ENCODE measurements around the gene RAB14.
A peak's percentile ranks its signal among the peaks of the same experiment; 100 is the strongest.

RAB14 gene

GRCh38 chr9:121200356-121200755, 1.3 kb downstream of the RAB14 start:
- Histone ChIP-seq H3K9me2 (replicated peaks; ENCODE audit: control insufficient read depth, low read length) (no peaks in the 10 kb centered on the region), H4K20me1 (ENCODE audit: control insufficient read depth, insufficient read depth, low read depth, low read length) (peaks cover 26% of the 10 kb centered on the region)

GRCh38 chr9:121199921-121200320, 1.7 kb downstream of the RAB14 start:
- Histone ChIP-seq H4K20me1 (ENCODE audit: control insufficient read depth, insufficient read depth, low read depth, low read length) (peaks cover 29% of the 10 kb centered on the region), H3K27ac (ENCODE audit: low read depth, low read length) (no peak overlapping the region), H3K4me3 (ENCODE audit: low read length) (peak overlapping the region; percentile 80), H3F3A (ENCODE audit: control insufficient read depth, insufficient read depth) (no peaks in the 10 kb centered on the region; the same call in 1 of the 2 replicates), H3K9me2 (replicated peaks; ENCODE audit: control insufficient read depth, low read length) (no peaks in the 10 kb centered on the region), H3K36me3 (ENCODE audit: control insufficient read depth, low read length) (peaks cover 37% of the 10 kb centered on the region), H3K4me2 (ENCODE audit: low read length) (peak overlapping the region; percentile 93), H3K79me2 (ENCODE audit: control insufficient read depth, low read length) (peaks cover 87% of the 10 kb centered on the region), H3K27me3 (ENCODE audit: control insufficient read depth, low read length) (no peaks in the 10 kb centered on the region), H3K4me1 (ENCODE audit: control insufficient read depth, low read length) (peaks cover 78% of the 10 kb centered on the region), H3K9me3 (ENCODE audit: control insufficient read depth, insufficient read depth, low read length) (no peaks in the 10 kb centered on the region)
- TF ChIP-seq EZH2phosphoT487 (IDR thresholded peaks at IDR 0.05; ENCODE audit: borderline replicate concordance, low read length) (no peak), CTCF (IDR thresholded peaks at IDR 0.05; ENCODE audit: low read depth, low read length, poor library complexity, severe bottlenecking) (no peak)

More at GRCh38 chr9:121200356-121200755, 1.3 kb downstream of the RAB14 start:
- Histone ChIP-seq H3K36me3 (ENCODE audit: control insufficient read depth, low read length) (peaks cover 37% of the 10 kb centered on the region), H3K9me3 (ENCODE audit: control insufficient read depth, insufficient read depth, low read length) (no peaks in the 10 kb centered on the region), H3K4me3 (ENCODE audit: low read length) (peak overlapping the region; percentile 80), H3K27me3 (ENCODE audit: control insufficient read depth, low read length) (no peaks in the 10 kb centered on the region), H3K79me2 (ENCODE audit: control insufficient read depth, low read length) (peaks cover 82% of the 10 kb centered on the region), H3K27ac (ENCODE audit: low read depth, low read length) (peak overlapping the region; percentile 75; the same call in 1 of the 2 replicates), H3F3A (ENCODE audit: control insufficient read depth, insufficient read depth) (no peaks in the 10 kb centered on the region; the same call in 1 of the 2 replicates), H3K4me2 (ENCODE audit: low read length) (peak overlapping the region; percentile 93), H3K4me1 (ENCODE audit: control insufficient read depth, low read length) (peaks cover 78% of the 10 kb centered on the region)
- TF ChIP-seq EZH2phosphoT487 (IDR thresholded peaks at IDR 0.05; ENCODE audit: borderline replicate concordance, low read length) = no peak

GRCh38 chr9:121198512-121199042, 3.1 kb downstream of the RAB14 start:
- peaks cover 93% of the 10 kb centered on the region for H3K79me2 ChIP-seq (ENCODE audit: control insufficient read depth, low read length)
- peaks cover 2% of the 10 kb centered on the region; the same call in 1 of the 2 replicates for H3F3A ChIP-seq (ENCODE audit: control insufficient read depth, insufficient read depth)
- no peaks in the 10 kb centered on the region for H3K9me2 ChIP-seq (replicated peaks; ENCODE audit: control insufficient read depth, low read length)
- H3K27me3 ChIP-seq (ENCODE audit: control insufficient read depth, low read length) = no peaks in the 10 kb centered on the region
- peaks cover 80% of the 10 kb centered on the region for H3K4me1 ChIP-seq (ENCODE audit: control insufficient read depth, low read length)
- peaks cover 37% of the 10 kb centered on the region for H3K36me3 ChIP-seq (ENCODE audit: control insufficient read depth, low read length)
- peaks cover 36% of the 10 kb centered on the region for H4K20me1 ChIP-seq (ENCODE audit: control insufficient read depth, insufficient read depth, low read depth, low read length)
- TF ChIP-seq CTCF (IDR thresholded peaks at IDR 0.05; ENCODE audit: low read depth, low read length, poor library complexity, severe bottlenecking) (no peak), EZH2phosphoT487 (IDR thresholded peaks at IDR 0.05; ENCODE audit: borderline replicate concordance, low read length) (no peak)
- peak overlapping the region; percentile 93 for H3K4me2 ChIP-seq (ENCODE audit: low read length)
- no peaks in the 10 kb centered on the region for H3K9me3 ChIP-seq (ENCODE audit: control insufficient read depth, insufficient read depth, low read length)
- H3K27ac ChIP-seq (ENCODE audit: low read depth, low read length) = no peak overlapping the region
- peak overlapping the region; percentile 80 for H3K4me3 ChIP-seq (ENCODE audit: low read length)

GRCh38 chr9:121197132-121197531, 4.5 kb downstream of the RAB14 start:
- Histone ChIP-seq H3K4me1 (ENCODE audit: control insufficient read depth, low read length) (peaks cover 83% of the 10 kb centered on the region), H3K27ac (ENCODE audit: low read depth, low read length) (no peak overlapping the region), H3K4me3 (ENCODE audit: low read length) (peak overlapping the region; percentile 80), H3K4me2 (ENCODE audit: low read length) (peak overlapping the region; percentile 93), H3K27me3 (ENCODE audit: control insufficient read depth, low read length) (no peaks in the 10 kb centered on the region), H3F3A (ENCODE audit: control insufficient read depth, insufficient read depth) (peaks cover 5% of the 10 kb centered on the region), H3K79me2 (ENCODE audit: control insufficient read depth, low read length) (peaks cover 97% of the 10 kb centered on the region), H3K9me3 (ENCODE audit: control insufficient read depth, insufficient read depth, low read length) (no peaks in the 10 kb centered on the region), H4K20me1 (ENCODE audit: control insufficient read depth, insufficient read depth, low read depth, low read length) (peaks cover 40% of the 10 kb centered on the region), H3K9me2 (replicated peaks; ENCODE audit: control insufficient read depth, low read length) (no peaks in the 10 kb centered on the region), H3K36me3 (ENCODE audit: control insufficient read depth, low read length) (peaks cover 45% of the 10 kb centered on the region)
- TF ChIP-seq EZH2phosphoT487 (IDR thresholded peaks at IDR 0.05; ENCODE audit: borderline replicate concordance, low read length) = no peak

Measured in DOHH2 (cell line).